Measurements from ENCODE around the gene FAM227B.

Gene FAM227B

DNA sequence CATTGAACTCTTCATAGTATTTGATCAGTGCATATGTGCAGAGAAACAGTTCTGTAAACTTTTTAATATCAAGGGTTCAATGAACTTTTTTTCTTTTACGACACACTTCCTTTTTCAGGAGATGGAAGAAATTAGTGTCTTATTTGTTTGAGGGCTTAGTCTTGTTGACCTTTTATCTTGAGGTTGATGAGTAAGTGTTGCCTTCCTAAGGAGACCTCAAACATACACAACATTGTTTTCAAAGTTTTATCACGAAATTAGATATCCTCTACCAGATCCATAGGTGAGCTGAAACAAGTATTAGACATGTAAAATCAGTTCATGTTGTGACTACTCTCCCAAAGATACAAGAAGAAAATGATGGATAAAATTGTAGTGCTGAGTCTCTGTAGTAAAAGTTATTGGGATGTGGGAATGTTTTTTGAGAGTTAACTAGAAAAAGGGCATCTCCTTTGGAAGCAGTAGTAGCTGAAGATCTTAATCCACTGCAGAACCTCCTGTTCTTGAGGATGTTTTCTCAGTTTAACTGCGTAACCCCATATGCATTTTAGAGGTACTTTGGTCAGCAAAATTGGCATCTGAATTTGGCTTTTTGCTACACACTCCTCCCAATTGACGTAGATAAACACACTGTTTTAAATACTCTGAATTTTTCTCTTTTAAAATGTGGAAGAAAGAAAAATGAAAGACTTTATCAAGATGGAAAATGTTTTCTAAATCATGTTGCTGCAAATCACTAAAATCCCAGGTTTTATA is 333.8 kb downstream of the FAM227B start:
- no peak for DNase-seq

DNA sequence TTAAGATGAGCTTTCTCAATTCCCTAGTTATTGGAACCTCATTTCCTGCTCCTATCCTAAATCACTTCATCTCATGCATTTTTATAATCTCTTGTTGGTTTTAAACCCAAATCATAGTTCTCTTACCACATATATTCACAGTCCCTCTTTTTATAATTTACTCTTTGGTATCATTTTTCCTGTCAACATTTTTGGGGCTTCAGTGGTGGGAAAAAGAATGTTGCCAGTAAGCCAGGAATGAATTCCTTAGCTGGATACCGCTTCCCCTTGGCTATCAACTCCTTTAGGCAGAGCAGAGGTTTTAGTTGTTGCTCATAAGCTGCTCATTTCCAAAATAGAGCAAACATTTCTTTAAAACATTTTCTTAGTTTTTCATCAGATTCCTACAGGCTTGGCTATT is 338.3 kb downstream of the FAM227B start:
- peak; percentile 96 for DNase-seq

DNA sequence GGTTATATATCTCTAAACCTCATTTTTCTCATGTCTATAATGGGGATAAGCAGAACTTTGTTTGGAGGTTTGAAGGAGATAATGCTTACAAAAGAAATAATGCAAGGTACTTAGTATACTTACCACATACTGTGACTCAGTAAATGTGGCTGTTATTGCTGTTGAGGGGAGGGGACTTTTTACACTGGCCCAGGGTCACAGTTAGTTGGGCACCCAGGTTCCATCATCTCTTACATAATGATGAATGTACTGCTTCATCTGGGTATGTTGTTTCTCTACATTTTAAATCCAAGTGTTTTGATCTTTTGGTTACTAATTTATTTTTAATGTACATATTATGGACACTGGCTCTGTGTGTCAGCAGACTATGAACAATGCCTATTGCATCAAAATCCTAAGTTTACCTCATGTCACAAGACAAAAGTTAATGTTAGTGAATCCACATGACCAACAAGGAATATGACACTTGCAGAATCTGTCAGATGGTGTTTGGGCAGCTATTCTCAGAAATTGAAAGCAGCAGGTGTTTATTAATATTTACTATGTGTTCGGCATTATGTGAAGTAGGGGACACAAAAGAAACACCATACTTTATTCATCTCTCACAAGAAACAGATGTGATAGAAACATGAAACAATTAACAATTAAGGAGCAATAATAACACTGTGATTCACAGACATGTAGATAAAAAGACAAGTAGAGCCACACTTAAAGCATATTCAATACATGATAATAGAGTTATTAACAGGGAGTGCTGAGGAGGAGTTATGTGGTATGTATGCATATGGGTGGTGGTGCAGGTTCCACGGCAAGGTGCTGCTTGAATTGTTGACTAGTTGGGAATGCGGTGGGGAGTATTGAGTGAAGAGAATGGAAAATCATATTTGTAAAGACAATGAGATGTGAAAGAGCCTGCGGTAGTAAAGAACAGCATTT is 340.8 kb downstream of the FAM227B start:
- DNase-seq, result no peak

DNA sequence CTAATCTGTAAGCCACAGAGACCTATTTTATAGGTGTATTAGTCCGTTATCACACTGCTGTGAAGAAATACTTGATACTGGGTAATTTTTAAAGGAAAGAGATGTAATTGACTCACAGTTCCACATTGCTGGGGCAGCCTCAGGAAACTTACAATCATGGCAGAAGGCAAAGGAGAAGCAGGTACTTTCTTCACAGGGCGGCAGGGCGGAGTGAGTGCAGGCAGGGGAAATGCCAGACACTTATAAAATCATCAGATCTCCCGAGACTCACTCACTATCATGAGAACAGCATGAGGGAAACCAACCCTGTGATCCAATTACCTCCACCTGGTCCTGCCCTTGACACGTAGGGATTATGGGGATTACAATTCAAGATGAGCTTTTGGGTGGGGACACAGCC is 341.9 kb downstream of the FAM227B start:
- no peak for DNase-seq

All from fibroblast of skin of right biceps (primary cell).